ENCODE results near the gene ADGRL1.
"Not testable (repeated sequence)": the region's sequence is repeated elsewhere in the genome, so short reads cannot be mapped to it uniquely, and the experiment has no call there.

The ADGRL1 gene

DNA sequence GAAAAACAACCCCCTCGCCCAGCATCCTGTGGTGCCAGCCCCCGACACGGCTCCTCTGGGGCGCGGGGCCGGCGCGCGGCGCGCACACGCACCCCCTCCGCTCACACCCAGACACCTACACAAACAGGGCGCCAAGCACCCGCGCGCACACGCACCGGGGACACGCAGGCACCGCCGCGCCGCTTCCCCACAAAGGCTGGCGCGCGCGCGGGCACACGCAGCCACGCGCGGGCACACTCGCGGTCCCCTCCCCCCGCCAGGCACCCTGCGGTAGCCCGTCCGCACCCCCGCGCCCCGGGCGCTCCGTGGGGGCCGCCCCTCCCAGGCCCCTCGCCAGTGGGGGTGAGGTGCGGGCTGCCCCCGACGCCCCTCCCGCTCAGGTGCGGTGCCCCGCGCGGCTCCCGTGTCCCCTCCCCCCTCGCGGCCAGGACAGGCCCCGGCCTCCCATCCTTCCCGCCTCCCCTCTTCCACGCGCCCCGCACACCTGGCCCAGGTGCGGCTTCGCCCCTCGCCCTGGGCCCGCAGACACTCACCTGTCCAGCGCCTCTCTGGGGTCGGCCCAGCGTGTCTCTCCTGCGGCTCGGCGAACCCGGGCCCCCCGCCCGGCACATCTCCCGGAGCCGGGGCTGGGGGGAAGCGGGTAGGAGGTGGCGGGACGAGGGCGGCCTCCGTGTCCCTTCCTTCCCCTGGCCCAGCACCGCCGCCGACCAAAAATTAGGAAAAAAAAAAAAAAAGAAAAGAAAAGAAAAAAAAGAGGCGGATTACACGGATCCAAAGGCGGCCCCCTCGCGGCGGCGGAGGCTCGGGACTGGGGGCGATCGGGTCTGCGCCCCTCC, at the start of gene ADGRL1:
Gene ADGRL1 (minus strand): TSS at position 718 of the 836 bp plus-strand sequence. CDS start 22,567 bp downstream, outside the sequence.
- DNase-seq = not testable (repeated sequence)

DNA sequence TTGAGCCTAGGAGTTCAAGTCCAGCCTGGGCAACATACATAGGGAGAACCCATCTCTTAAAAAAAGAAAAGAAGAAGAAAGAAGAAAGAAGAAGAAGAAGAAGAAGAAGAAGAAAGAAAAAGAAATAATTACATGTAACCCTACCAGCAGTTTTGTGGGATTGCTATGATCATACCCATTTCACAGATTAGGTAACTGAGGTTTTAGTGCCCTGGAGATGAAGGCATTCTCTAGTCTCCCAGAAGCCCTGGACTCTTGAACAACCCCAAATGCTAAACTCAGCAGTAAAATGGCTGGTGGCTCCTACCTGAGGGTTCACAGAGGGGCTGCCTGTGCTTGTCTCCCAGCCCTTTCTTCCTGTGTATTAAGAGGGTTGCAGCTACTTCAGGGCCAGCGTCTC, 49.3 kb upstream of the ADGRL1 start:
- DNase-seq = not testable (repeated sequence)

DNA sequence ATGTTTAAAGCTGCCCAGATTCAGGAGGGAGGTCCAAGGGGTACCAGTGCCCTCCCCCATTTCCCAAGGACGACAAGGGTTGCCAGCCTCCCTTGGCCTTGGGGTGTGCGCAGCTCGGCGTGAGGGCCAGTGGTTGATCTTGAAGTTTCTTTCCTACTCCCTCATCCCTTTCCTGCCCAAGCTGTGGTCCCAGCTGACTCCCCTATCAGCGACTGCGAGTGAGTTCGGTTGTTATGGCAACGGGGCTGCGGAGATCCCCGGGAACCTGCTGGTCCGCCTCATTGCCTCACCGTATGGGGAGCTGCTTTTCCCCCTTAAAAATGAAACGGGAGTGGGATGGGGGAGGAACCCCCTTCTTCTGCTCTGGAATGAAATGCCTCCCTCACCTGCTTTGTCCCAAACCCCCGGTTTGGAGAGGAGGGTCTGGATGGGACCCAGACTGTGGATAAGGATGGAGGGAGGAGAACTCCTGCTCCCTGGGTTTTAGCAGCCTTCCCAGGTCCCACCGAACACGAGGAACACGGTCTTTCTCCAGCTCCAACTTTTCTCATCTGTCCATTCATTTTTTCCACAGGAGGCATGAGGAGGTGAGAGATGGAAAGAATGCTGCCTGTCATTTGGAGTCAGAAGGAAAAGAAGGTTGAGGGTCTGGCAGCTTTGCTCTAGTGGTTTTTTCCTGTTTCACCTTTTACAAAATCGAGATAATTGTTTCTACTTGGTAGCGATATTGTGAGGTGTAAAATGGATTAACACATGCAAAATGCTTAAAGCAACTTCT, 48.0 kb upstream of the ADGRL1 start:
- not testable (repeated sequence) for DNase-seq

DNA sequence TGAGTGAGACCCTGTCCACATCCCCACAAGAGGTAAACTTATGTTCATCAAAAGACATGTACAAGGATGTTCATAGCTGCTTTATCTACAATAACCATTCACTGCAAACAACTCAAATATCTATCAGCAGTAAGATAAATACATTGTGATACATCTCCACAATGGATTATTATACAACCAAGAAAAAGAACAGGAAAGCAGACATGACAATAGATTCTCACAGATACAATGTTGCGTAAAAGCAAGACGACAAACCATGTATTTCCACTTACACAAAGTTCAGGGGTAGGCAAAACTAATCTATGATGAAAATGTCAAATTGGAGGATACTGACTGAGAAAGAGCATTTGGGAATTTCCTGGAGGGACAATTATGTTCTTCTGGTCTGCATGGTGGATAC, 46.2 kb upstream of the ADGRL1 start:
- DNase-seq = not testable (repeated sequence)

DNA sequence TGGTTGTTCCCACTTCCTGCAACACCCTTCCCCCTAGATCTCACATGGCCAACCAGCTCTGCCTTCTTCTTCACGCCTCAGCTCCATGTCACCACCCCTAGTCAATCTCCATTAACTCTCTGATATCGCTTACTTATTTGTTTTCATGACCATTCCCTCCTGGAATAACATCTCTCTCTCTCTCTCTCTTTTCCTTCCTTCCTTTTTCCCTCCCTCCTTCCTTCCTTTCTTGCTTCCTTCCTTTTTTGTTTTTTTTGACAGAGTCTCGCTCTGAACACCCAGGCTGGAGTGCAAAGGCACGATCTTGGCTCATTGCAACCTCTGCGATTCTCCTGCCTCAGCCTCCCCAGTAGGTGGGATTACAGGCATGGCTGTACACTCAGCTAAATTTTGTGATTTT, 44.9 kb upstream of the ADGRL1 start:
- no peak for DNase-seq

DNA sequence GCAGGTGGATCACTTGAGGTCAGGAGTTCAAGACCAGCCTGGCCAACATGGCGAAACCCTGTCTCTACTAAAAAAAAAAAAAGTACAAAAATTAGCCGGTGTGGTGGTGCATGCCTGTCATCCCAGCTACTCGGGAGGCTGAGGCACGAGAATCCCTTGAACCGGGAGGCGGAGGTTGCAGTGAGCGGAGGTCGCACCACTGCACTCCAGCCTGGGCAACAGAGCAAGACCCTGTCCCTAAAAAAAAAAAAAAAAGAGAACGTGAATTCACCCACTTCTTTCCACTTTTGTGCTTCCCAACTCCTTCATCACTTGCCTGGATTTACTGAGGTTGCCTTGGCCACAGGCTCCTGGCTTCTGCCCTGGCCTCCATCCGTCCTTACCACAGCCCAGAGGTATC, 44.3 kb upstream of the ADGRL1 start:
- not testable (repeated sequence) for DNase-seq

DNA sequence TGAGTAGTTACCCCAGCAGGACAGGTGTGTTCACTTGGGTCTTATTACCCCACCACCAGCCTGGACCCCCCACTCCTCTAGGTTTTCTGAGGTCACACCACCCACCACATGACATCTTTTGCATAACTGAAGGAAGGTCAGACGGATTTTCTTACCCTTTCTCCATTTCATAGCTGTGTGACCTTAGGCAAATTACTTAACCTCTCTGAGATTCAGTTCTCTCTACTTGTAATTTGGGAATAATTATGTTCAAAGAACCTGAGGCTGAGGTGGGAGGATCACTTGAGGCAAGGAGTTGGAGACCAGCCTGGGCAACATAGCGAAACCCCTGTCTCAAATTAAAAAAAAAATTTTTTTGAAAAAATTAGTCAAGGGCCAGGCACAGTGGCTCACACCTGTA, 43.9 kb upstream of the ADGRL1 start:
- not testable (repeated sequence) for DNase-seq

DNA sequence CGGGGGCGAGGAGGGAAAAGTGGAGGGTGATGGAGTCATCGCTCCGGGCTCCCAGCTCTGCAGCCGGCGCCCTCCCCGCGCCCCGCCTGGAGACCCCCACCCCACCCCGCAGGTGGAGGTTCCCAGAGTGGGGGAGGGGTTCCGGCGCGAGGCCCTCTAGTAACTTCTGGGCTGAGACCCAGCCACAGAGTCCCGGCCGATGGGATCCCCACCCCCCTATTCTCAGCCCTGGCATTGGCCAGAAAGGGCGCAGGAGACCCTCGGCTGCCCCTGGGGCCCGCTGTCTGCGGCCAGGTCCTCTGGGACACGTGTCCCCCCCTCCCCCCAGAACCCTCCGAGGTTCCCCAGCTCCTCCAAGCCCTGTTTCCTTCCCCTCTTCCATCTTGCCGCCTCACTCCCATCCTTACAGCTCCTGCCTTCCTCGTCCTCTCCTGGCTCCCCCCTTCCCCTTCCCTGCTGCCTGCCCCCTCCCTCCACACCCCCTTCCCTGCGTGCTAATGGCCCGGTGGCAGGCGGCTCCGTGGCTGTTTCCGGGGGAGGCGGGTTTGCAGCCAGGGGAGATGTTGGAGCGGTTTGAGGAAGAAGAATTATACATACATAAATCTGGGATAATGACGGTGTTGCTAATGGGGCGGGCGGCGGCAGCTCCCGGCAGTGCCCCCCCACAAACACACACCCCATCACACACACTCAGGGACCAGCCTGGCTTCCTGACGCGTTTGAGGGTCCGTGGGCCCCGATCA, 43.2 kb upstream of the ADGRL1 start:
- DNase-seq = not testable (repeated sequence)

DNA sequence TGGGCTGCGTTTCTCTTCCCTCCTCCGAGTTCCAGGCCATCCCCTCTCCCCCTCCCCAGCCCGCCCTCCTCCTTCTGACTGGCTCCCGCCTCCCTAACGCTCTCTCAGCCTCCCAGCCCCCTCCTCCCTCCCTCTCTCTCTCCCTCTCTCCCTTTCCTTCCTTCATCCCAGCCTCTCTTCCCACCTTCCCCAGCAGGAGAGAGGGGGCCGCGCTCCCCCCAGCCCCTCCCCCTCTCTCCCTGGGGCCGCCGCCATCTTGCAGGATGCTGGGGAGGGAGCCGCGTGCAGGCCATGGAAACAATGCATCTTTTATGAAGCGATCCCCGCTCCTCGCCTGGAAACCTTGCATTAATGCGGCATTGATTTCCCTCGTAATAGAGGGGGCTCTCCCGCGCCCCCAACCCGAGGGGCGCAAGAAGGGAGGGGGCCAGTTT, 42.6 kb upstream of the ADGRL1 start:
- DNase-seq = no peak

DNA sequence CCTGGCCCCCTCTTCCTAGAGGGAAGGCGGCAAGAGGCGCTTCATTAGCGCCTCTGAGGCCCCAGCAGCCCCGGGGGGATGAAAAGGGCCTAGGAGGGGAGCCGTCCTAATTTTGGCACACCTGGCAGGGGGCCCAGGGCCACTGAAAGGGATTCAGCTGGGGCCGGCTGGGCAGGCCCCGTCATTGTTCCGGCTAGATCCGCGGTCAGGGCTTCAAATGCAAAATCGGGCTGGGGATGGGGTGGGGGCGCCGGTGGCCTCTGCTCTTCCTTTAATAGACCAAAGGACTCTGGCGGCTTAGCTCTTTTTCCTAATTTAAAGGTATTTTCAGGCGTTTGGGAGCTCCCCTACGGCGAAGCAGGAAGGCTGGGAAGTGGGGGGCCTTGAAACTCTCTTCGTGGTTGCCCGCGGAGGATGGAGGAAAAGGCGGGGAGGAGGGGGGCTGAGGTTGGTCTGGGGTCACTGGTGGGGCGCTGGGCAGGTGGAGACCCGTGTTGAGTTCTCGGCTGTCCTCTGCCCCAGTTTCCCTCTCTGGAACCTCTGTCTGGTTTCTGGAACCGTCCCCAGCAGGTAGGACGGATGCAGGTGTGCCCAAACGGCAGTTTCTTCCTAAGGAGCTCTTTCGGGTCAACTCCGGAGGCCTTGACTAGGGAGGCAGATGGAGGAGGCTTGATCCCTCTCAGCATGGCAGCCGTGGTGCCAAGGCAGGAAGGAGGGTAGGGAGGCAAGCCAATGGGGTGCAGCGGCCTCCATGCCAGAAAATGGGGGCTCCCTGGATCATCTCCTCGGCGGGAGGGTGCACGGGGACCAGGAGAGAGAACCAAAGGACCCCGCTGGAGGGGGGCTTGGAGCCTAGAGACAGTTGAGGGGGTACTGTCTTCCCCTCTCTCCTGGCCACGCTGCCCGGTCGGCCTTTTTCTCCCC, 41.8 kb upstream of the ADGRL1 start:
- DNase-seq = not testable (repeated sequence)

DNA sequence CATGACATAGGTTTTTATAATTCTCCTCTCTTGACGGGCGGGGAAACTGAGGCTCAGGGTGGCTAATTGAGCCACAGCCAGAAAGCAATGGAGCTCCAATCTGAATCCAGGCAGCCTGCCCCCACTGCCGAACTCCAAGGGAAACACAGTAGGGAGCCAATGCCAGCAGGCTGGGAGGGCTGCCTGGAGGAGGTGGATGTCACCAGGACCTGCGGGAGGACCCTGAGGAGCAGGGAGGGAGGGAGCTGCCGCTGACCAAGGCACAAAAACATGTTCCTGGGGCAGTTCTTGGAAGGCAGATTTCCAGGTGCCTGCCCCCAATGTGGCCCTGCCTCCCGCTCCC, 41.2 kb upstream of the ADGRL1 start:
- DNase-seq = not testable (repeated sequence)

DNA sequence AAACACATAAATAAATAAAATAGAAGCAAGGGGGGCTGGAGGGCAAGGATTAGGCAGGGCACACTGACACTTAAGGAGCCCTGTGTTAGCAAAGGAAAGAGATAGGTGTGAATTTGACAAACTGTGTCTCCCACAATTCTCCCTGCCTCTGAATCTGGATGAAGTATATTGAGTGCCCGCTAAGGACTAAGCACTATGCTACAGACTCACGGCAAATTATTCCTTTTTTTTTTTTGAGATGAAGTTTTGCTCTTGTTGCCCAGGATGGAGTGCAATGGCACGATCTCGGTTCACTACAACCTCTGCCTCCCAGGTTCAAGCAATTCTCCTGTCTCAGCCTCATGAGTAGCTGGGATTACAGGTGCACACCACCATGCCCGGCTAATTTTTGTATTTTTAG, 38.4 kb upstream of the ADGRL1 start:
- DNase-seq = not testable (repeated sequence)

DNA sequence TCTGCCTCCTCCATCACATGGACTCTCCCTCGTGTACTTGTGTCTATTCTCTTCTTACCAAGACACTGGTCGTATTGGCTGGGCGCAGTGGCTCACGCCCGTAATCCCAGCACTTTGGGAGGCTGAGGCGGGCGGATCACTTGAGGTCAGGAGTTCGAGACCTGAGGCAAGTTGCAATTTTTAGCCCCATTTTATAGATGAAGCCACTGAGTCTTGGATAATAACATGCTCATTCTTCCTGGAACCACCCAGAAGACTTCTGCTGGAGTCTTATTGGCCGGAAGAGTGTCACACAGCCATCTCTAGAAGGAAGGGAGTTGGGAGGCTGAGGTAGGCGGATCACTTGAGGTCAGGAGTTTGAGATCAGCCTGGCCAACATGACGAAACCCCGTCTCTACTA, 37.7 kb upstream of the ADGRL1 start:
- not testable (repeated sequence) for DNase-seq

DNA sequence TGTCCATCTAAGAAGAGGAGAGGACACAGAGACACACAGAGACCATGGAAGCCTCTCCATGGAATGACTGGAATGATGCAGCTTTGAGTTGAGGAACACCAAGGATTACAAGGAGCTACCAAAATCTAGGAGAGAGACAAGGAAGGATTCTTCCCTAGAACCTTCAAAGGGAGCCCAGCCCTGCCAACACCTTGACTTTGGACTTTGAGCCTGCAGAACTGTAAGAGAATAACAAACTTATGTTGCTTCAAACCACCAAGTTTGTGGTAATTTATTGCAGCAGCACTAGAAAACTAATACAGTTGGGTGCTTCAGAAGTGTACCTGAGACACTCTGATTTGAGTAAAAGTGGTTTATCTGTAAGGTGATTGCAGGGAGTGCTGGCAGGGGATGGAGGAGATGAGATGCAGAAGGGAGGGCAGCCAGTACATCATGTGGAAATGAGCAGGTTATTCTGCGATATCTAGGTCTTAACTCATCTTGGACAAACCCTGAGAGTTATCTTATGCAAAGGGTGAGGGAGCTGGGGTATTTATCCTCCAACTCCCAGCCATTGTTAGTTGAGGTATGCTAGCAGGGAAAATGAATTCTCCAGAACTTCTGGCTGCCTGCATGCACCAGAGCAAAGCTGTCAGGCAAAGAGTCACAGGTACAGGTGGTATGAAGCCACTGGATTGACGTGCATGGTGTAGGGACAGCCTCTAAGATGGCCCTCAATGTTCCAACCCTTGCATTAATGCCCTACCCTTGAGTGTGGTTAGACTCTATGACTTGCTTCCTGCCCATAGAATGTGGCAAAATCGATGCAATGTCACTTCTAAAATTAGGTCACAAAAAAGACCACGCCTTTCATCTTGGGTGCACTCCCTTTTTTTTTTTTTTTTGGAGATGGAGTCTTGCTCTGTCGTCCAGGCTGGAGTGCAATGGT, 31.3 kb upstream of the ADGRL1 start:
- no peak for DNase-seq

DNA sequence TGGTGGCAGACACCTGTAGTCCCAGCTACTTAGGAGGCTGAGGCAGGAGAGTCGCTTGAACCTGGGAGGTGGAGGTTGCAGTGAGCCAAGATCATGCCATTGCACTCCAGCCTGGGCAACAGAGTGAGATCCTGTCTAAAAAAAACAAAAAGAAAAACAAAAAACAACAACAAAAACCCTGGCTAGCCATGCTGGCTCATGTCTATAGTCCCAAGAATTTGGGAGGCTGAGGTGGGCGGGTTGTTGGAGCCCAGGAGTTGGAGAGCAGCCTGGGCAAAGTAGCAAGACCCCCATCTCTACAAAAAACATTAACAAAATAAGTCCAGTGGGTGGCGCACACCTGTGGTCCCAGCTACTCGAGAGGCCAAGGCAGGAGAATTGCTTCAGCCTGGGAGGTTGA, 27.0 kb upstream of the ADGRL1 start:
- not testable (repeated sequence) for DNase-seq

DNA sequence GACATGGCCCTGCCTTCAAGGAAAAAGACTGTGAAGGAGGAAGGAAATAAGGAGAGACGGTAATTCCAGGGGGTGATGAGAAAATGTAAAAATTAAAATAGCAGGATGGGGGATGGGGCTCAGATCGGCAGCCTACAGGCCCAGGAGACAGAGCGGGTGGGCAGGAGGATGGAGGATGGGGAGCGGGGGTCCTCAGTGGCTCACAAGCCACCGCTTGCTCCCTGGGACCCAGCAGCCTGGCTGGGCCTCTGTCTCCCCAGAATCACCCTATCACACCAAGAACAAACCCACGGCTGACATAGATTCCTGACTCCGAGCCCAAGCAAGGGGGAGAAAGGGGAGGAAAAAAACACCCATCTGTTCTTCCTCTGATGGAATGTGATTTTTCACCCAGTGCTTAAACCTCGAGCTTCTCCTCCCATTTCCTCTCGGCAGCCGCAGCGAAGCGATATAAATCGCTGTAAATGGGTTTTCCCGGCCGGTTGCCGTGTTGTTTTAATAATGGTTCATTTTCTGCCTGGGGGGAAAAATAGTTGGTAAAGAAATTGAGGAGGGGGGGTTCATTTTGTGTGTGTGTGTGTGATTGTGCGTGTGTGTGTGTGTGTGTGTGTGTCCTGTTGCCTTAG, 22.6 kb upstream of the ADGRL1 start:
- DNase-seq = not testable (repeated sequence)

DNA sequence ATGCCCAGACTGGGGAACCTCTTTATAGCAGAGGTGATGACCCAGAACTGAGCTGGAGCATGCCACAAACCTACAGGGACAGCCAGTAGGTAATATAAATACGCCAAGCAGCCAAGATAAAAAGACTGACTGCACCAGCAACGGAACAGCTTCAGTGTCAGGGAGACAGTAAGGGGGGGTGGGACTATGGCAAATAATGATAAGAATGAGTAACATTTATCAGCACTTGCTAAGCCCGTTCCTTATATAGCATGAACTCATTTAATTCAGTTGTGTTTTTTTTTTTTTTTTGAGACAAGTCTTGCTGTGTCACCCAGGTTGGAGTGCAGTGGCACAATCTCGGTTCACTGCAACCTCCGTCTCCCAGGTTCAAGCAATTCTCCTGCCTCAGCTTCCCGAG, 20.5 kb upstream of the ADGRL1 start:
- DNase-seq = not testable (repeated sequence)

DNA sequence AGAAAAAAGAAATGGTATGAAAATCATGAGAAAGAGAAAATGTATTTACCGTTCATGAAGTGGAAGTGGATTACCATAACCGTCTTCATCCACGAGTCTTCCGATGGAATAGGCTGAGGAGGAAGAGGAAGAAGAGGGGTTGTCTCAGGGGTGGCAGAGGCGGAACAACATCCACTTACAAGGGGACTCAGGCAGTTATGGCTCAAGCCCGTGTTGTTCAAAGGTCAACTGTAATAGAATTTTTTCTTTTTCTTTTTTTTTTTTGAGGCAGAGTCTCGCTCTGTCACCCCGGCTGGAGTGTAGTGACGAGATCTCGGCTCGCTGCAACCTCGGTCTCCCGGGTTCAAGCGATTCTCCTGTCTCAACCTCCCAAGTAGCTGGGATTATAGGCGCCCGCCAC, 16.9 kb upstream of the ADGRL1 start:
- DNase-seq = no peak

DNA sequence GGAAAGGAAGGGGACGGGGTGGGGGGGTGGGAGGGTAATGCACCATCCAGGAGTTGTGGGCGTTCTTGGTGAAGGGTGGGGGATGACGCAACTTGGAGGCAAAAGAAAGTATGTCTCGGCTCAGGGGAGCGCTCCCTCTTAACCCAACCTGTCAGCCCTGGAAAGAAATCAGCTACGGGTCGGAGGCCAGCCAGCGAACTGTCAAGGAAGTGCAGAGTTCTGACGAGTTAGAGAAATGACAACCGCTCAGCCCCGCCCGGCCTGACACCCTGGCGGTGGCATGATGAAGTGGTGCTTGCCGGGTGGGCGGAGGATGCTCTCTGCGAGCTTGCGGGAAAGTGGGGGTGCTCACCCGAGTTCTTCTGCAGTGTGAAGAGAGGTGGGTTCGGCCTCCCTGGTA, 15.4 kb upstream of the ADGRL1 start:
- not testable (repeated sequence) for DNase-seq

DNA sequence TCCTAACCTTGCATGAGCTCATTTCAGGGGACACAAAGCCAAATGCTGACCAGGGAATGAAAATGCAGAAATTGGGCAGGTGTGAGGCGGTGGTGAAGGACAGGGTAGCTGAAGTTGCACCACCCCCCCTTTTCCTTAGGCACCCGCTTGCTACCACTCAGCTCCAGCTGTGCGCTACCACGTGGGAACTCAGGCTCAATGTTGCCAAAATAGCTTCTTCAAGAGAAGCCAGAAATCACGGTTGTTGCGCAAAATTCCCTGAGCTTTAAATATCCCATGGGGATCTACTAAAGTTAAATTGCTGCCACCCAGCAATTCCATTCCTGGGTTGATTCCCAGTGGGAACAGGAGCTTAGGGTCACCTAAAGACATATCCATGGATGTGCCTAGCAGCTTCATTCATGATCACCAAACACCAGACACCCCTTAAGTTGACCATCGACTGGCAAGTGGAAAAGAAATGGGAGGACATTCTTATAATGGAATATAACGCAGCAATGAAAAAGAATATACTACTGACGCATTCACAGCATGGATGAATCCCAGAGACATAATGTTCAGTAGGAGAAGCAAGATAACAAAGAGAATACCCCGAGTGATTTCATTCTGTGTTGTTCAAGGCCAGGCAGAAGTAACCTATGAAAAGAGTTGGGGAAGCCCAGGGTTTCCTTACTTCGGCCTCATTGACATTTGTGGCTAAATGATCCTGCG, 12.8 kb upstream of the ADGRL1 start:
- DNase-seq = no peak

Data from NCI-H748 treated with DMSO at 0.1 percent for 48 hours (cell line).